M059J (cell line): ENCODE measurements around the gene STK39. TPM values are rescaled to one million over a fixed set of nuclear protein-coding genes. Genes with fewer than 3 reads are reported as not detected.
"Not testable (repeated sequence)": the region's sequence is repeated elsewhere in the genome, so short reads cannot be mapped to it uniquely, and the experiment has no call there.

Experiments used
- DNase-seq: peaks from one replicate; pipeline ENCODE4 v3.0.0-alpha.2; 2012; ENCODE audit warnings: low read depth
- total RNA-seq: library from RNA; depleted of rRNA; stranded (reverse); fragments of >200 nt; shearing (Covaris generic); gene quantifications from 2 replicates; pipeline ENCODE4 v1.2.3, GENCODE V29; 2014; rRNA removed

The STK39 gene
- 8.6 and 14.4 TPM in 2 replicates for total RNA-seq

GRCh38 chr2:168247341-168248261 lies at the start of gene STK39:
STK39 (minus strand) TSS chr2:168247595; CDS start chr2:168247435, 160 bp downstream.
- DNase-seq = peak; percentile 75

GRCh38 chr2:168295051-168295450 lies 47.7 kb upstream of the STK39 start:
- no peak for DNase-seq

DNA sequence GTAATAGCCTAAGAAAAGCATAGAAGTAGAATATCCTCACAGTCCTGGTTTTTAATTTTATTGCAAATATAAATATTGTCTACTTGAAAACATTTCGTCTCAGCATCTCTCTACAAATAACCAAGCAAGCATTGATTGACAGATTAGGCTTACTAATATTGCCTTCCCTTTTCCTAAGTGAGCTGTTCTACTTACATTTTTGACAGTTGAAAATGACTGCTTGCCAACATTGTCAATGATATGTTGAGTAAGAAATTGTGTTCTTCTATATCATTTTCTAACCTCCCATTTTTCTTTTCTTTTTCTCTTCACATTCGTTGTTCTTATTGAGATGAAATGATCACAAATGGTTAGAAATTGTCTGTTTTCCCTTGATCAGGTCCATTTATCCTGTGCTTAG lies 47.0 kb upstream of the STK39 start:
- DNase-seq = no peak

DNA sequence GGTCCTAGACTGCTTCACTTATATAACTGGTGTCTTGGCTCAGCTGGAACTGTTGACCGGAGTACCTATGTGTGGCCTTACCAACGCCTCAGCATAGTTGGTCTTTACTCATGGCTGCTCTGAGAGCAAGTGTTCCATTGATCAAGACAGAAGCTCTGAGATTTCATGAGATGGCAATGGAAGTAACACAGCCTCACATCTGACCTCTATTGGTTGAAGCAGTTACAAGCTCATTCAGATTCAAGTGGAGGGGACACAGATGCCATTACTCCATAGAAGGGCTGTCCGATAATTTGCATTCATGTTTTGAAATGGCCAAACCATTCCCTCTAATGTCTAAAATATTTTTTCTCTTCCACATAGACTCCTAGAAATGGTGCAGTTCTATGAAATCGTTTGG lies 46.4 kb upstream of the STK39 start:
- peak; percentile 12 for DNase-seq

GRCh38 chr2:168290391-168290790 lies 43.0 kb upstream of the STK39 start:
- DNase-seq = no peak

DNA sequence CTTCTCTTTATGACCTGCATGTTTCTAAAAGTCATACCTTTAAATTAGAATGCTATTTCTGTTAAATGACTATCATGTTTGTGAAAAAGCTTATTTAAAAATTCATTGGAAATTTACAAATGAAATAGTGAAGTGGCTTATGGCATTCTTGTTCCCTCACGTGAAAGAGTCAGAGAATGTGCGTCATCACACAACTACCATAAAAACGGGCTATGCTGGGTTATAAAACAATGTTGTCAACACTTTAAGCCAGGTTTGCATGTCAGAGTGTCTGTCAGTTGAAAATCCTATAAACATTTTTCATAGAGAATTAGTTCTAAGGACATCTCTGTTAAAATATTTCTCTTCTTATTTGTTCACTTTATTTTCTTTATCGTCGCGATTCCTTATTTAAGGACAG lies 42.5 kb upstream of the STK39 start:
- no peak for DNase-seq

GRCh38 chr2:168286535-168286934 lies 39.1 kb upstream of the STK39 start:
- no peak for DNase-seq

- peak; percentile 93 for DNase-seq
These were observed 31.1 kb upstream of the STK39 start for GRCh38 chr2:168278424-168278888.

DNA sequence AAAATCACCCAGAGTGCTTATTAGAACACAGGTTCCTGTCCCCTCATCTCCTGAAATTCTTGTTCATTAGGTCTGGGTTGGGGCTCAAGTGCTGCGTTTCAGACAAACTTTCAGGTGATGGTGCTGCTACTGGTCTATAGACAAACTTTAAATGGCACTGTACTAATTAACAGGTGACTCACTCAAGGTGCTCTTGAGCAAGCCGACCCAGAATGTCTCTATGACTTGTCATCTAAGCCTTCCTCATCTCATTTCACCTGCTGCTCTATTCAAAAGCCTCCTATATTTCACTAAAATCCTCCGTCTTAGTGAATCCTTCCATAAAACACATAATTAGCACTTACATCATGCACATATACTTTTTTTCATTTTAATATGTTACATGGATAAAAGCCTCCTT lies 29.9 kb upstream of the STK39 start:
- no peak for DNase-seq

- no peak for DNase-seq
These were observed 24.8 kb upstream of the STK39 start for GRCh38 chr2:168272225-168272624.

DNA sequence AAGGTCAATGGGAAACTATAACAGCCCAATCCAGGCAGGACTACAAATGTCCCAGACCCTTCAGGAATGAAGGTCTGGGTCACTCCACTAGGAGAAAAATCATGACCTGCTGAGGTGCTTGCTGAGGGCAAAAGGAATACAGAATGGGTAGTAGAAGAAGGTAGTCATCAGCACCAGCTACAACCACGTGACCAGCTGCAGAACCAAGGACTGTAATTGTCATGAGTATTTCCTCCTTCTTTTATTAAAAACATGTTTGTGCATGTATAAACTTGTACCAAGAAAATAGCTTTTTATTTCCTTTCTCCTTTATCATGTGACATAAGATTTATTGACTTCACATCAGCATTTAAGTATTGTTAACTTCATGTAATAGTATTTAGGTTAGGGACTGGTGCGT lies 15.5 kb upstream of the STK39 start:
- DNase-seq = not testable (repeated sequence)

DNA sequence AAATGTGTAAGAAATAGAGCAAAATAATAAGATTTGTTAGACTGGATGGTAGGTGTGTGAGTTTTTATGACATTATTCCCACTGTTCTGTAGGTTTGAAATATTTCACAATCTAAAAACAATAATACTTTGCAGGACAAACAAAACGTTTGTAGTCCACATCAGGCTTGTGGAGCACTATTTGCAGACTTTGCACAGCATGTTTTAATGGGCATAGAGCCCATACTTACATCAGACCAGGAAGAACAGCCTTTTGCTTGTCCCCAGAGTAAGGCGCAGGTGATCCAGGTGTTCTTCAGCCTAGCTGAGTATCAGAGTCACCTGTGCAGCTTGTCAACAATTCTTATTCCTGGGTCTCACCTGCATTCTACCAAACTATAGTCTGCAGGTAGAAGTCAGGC lies 9.1 kb upstream of the STK39 start:
- no peak for DNase-seq

- no peak for DNase-seq
These were observed 8.5 kb upstream of the STK39 start for GRCh38 chr2:168255866-168256265.

DNA sequence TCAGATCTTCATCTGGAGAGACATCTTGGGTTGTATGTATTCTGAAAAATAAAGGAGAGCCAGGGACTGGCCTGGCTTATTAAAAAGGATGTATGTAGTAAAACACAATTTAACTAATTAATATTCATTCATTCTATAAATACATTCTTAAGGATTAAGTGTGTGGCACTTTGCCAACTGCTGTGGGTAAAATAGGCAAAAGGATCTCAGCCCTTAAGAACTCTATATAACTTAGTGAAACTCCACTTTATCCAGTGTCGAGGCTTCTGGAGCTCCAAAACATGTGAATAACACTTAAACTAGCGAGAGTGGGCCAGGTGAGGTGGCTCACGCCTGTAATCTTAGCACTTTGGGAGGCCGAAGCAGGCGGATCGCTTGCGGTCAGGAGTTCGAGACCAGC lies 7.7 kb upstream of the STK39 start:
- no peak for DNase-seq

GRCh38 chr2:168254158-168254935 lies 7.0 kb upstream of the STK39 start:
- DNase-seq = peak; percentile 69

DNA sequence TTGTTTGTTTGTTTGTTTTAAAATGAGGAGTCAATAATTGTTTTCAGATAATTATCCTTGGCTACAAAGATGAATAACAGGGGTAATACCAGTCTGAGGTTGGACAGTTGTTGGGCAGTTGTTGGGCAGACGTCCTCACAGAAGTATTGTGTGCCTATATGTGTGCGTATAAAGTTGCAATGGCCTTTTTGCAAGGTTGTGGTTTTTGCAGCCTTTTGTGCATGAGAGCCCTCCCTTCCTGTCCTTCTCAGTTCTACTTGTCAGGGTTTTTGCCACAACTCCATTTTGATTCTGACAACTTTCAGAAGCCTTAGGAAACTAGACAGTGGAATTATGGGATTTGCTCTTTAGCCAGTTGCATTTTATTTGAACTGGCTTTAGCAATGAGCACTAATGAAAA lies 6.0 kb upstream of the STK39 start:
- DNase-seq = no peak

GRCh38 chr2:168252976-168253375 lies 5.6 kb upstream of the STK39 start:
- DNase-seq = no peak

DNA sequence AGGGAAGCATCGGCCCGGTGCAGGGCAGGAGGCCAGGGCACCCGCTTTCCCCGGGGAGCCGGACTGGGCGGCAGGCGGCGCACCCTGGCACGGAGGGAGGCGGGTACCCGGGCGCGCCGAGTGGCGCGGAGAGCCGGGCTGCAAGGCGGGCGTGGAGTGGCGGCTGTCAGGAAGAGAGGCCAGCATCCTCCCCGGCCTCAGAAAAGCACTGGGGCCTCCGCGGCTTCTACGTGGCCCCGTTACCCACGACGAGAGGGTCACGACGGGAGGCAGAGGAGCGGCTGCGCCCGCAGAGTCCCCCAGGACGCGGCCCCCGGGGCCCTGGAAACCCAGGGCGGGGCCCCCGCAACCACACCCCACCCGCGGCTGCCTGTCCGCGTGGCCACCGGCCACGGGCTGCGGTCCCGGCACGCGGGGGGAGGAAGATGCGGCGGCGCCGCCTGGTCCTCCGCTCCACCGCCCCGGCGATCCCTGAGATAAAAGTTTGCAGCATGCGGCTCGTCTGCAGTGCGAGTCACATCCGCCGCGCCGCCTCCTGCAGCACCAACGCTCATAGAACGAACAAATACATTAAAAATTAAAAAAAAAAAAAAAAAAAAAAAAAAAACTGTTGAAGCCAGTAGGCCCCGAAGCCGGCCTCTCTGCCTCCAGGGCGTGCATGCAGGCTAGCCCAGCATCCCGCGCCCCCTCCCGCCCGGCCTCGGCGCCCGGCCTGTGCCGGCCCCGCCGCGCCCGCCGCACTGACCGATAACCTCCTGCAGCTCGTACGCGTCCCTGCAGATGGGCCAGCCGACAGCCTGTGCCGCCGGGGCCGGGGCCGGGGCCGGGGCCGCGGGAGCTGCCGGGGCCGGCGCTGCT lies 683 bp downstream of the STK39 start:
- DNase-seq = peak; percentile 65

DNA sequence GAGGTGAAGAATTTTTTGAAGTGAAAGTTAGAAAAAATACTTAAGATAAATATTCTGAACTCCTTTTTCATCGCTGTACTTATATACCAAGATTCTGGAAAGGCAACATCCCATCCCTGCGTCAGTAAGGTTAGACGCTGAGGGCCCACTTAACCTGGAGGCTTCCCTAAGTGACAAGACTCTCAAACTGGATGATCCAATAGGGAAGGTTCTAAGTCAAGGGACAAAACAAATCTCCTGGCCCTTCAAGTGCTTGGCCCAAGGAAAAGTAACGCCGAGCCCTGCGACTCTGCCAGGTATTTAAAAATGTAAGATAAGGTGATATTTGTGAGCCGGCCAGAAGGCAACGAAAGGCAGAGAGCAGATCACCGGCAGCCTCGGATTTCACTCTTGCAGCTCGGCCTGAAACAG lies 1.3 kb downstream of the STK39 start:
- no peak for DNase-seq

DNA sequence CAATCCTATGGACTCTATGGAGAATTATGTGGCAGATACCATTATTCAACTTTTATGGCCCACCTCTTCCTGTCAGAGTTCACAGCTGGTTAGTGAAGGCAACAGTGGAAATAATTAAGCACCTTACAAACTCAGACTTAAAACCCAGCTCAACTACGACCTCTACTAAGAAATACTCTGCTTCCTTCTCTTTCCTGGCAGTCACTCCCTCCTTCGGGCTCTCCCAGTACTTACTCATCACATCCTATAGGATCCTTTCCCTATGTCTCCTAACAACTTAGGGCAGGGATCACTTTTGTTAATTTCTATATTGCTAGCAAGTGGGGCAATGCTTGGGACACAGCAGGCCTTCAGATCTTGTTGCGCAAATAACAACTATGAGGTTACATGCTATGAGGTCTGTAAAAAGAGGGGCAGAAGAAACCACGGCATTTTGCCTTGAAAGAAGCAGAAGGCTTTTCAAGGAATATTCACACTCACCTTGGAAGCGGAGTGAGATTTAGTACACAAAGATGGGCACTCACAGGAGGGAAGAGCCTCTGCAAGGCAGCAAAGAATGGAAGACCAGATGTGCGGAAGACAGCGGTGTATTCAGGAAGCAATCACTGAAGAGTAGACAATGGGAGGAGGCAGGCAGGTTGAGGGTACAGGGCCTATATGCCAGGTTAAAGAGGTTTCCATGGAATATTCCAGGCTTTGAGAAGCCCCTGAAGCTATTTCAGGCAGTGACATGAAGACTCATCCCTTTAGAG lies 2.1 kb downstream of the STK39 start:
- DNase-seq = no peak

DNA sequence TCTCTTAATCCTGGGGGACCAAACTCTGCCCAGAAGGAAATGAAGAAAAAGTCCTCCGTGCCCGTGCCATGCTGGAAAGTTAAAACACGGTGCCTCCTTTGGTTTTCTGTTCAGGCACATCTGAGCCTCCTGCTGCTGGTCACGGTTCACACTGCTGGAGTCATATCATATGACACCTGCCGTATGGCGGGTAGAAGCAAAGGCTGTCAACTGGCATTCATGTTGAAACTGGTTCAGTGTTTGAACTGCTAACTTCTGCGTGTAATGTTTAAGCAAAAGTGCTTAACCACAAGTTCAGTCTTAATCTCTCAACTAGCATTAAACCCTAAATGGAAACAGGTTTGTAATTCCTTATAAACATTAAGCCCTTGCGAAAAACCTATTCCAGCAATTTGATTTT lies 3.1 kb downstream of the STK39 start:
- DNase-seq = no peak
